ENCODE data around the gene DUSP10.
A peak's percentile ranks its signal among the peaks of the same experiment; 100 is the strongest.

DUSP10 gene

GRCh38 chr1:221714227-221715152, 27.4 kb downstream of the DUSP10 start:
- no peak for TF ChIP-seq CTCF (conservative IDR thresholded peaks at IDR 0.05; ENCODE audit: low read depth, low read length)
- DNase-seq (ENCODE audit: low read depth), result no peak
- no peak overlapping the region for H3K4me3 ChIP-seq (ENCODE audit: low read depth, low read length)

GRCh38 chr1:221712776-221713431, 29.0 kb downstream of the DUSP10 start:
- no peak for DNase-seq (ENCODE audit: low read depth)
- no peak for TF ChIP-seq CTCF (conservative IDR thresholded peaks at IDR 0.05; ENCODE audit: low read depth, low read length)
- H3K4me3 ChIP-seq (ENCODE audit: low read depth, low read length), result no peak overlapping the region

GRCh38 chr1:221712198-221712684, 29.6 kb downstream of the DUSP10 start:
- peak; percentile 94 for DNase-seq (ENCODE audit: low read depth)

GRCh38 chr1:221711656-221712055, 30.2 kb downstream of the DUSP10 start:
- no peak for TF ChIP-seq CTCF (conservative IDR thresholded peaks at IDR 0.05; ENCODE audit: low read depth, low read length)

More at GRCh38 chr1:221712198-221712684, 29.6 kb downstream of the DUSP10 start:
- no peak overlapping the region for H3K4me3 ChIP-seq (ENCODE audit: low read depth, low read length)
- no peak for TF ChIP-seq CTCF (conservative IDR thresholded peaks at IDR 0.05; ENCODE audit: low read depth, low read length)

GRCh38 chr1:221711063-221711577, 30.8 kb downstream of the DUSP10 start:
- no peak for DNase-seq (ENCODE audit: low read depth)
- TF ChIP-seq CTCF (conservative IDR thresholded peaks at IDR 0.05; ENCODE audit: low read depth, low read length), result no peak
- H3K4me3 ChIP-seq (ENCODE audit: low read depth, low read length), result no peak overlapping the region

More at GRCh38 chr1:221711656-221712055, 30.2 kb downstream of the DUSP10 start:
- H3K4me3 ChIP-seq (ENCODE audit: low read depth, low read length), result no peak overlapping the region
- DNase-seq (ENCODE audit: low read depth), result no peak

GRCh38 chr1:221709854-221710253, 32.0 kb downstream of the DUSP10 start:
- no peak for DNase-seq (ENCODE audit: low read depth)
- H3K4me3 ChIP-seq (ENCODE audit: low read depth, low read length), result no peak overlapping the region
- TF ChIP-seq CTCF (conservative IDR thresholded peaks at IDR 0.05; ENCODE audit: low read depth, low read length), result no peak

All from choroid plexus epithelial cell (primary cell).